DMS 273 (cell line): ENCODE data around the gene SRSF5.
"Not testable (repeated sequence)": the region's sequence is repeated elsewhere in the genome, so short reads cannot be mapped to it uniquely, and the experiment has no call there.

ENCODE experiments used
- DNase-seq: peaks from one replicate; lab custom pipeline; 2025; ENCODE audit not compliant: unreplicated experiment; lab: John Stamatoyannopoulos, UW

Gene SRSF5

DNA sequence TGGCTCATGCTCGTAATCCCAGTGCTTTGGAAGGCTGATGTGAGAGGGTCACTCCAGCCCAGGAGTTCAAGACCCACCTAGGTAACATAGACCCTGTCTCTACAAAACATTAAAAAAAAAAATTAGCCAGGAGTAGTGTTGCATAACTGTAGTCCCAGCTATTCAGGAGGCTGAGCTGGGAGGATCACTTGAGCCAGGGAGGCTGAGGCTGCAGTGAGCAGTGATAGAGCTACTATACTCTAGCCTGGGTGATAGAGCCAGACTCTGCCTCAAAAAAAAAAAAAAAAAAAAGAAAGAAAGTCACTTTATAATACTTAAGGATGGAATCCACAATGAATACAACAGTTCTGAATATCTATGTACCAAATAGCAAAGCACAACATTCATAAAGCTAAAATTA lies 40.2 kb downstream of the SRSF5 start:
- DNase-seq = no peak

DNA sequence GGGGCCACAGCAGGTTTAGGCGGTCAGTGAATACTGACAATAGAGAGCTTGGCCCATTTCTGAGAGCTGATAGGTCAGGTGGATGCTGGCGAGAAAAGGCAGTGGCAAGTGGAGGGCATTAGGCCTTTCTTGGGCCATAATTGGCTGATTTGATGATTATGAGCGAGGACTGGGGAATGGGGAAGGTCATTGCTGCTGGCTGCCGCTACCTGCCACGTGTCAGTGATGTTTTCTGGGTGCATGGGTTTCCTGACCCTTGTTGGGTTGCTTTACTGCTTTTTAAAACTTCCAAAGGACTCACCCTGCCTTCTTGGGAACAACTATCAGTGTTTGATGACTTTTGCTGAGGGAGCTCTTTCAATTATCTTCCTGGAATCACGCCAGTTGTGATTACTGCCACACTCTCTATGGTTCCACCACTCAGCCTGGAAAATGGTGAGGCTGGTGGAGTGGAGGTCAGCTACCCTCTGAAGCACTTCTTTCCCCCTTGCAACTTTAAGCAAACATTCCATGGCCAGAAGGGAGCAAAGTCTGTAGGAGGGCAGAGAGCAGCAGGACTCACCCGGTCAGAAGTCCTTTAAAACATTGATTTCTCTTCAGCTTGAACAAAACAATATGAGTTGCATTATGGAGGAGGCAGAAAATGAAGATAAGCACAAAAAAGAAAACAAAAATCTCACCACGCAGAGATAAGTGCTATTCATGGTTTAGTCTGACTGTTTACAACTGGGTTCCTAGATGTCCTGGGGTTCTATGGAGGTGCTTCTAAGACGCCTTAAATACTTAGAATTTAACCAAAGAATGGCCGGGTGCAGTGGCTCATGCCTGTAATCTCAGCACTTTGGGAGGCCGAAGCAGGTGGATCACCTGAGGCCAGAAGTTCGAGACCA lies 42.2 kb downstream of the SRSF5 start:
- no peak for DNase-seq

- DNase-seq = no peak
Observed at GRCh38 chr14:69811227-69811867, 44.4 kb downstream of the SRSF5 start.

DNA sequence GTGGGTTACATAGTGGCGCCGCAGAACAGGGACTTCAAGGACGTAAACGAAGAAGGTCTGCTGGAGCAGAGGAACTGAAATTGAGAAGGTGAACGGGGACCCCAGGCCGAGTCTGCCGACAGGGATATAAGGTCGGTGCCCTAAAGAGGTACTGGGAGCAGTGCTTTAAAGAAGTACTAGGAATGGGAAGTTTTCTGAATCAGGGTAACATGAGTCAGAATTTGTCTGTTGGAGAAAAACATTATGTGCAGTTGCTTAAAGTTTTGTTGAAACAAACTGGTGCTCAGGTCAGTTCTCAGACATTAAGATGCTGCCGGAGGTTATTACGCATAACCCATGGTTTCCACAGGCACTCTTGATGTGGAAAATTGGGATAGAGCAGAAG lies 44.9 kb downstream of the SRSF5 start:
- no peak for DNase-seq

DNA sequence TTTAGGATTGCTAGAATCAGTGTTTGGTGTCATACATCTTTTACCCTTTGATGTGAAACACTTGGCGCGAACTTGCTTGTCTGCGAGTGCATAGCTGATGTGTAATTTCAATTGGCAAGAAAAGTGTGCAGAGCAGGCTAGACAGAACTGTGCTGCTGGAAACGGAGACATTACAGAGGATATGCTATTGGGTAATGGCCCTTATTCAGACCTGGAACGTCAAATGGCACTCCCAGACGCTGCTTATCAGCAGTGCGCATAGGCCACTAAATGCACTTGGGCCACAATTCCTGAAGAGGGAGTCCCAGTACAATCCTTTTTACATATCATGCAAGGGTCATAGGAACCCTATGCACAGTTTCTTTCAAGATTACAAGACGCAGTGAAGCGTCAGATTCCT lies 45.8 kb downstream of the SRSF5 start:
- DNase-seq = no peak

- not testable (repeated sequence) for DNase-seq
Observed at GRCh38 chr14:69813346-69813745, 46.4 kb downstream of the SRSF5 start.

DNA sequence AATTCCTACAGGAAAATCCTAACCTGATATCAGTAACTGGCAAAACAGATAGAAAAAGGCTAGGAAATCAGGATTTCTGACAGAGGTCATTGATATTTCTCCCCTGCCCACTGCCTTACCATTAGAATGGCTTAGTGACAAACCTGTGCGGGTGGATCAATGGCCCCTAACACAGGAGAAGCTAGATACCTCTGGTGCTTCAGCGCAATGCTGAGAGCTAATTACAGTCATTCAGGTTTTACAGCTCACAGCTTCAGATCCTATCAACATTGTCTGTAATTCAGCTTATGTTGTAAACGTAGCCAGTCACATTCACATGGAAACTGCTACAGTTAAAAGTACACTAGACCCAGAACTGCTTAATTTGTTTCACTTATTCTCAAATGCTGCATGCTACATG lies 47.5 kb downstream of the SRSF5 start:
- DNase-seq = no peak

DNA sequence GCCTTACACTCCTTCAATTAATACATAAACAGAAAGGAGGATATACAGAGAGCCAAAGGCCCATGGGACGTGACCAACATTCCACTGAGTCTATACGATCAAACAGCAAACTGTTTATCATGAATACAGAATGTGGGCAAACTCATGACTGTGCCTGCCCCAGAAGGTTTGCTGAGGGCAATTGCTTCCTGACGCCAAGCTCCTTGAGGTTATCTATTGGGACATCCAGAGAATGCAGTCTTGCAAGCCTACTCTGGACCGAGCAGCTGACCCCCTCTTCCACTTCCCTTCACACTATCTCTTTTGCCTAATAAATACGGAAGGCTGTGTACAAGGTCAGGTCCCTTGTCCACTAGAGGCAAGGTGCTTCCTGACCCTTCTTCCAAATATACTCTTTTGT lies 48.6 kb downstream of the SRSF5 start:
- no peak for DNase-seq

GRCh38 chr14:69816216-69816615 lies 49.3 kb downstream of the SRSF5 start:
- DNase-seq = no peak

DNA sequence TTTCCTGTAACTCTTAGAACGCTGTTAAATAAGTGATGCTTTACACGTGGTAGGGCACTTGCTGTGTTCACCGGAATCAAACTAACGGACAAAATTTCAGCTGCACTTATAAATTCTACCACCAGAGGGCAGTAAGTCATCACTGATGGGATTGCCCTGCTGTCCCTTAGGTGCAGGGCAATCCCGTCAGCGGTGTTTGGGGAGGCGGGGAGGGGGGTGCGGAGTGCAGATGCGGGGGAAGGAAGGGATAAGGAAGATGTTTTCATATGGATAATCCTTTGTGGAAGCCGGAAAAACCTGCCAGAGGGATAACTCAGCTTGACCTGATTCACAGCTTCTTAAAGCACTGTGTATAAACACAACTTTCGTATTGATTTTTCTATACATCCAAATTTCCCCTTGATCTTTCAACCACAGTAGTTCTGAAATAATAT lies 51.8 kb downstream of the SRSF5 start:
- peak; percentile 91 for DNase-seq

DNA sequence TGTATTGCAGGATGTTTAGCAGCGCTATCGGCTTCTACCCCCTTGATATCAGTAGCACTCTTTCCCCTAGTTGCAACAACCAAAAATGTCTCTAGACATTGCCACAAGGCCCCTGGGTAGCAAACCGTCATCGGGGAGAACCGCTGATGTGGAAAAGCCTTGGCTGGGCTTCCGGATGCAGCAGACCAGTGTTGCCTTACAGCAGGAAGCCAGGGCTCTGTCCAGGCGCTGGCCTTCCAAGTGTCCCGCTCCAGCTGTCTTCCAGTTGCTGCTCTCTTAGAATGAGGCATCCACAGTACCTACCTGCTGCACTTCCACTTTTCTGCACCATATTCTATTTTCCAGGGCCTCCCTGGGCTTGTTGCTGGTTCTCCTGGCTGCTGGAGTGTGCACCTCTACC lies 52.7 kb downstream of the SRSF5 start:
- no peak for DNase-seq

GRCh38 chr14:69820991-69821390 lies 54.0 kb downstream of the SRSF5 start:
- no peak for DNase-seq
